Measurements from ENCODE around the gene MYL1.

MYL1 gene

GRCh38 chr2:210315015-210315788 lies at the start of gene MYL1:
TSS of gene MYL1 (minus strand) at chr2:210315174. CDS start at chr2:210315042, 132 bp downstream.
- DNase-seq = no peak

- DNase-seq = no peak
These were observed 48.9 kb upstream of the MYL1 start for GRCh38 chr2:210363876-210364275.

GRCh38 chr2:210363261-210363660 lies 48.3 kb upstream of the MYL1 start:
- DNase-seq = no peak

DNA sequence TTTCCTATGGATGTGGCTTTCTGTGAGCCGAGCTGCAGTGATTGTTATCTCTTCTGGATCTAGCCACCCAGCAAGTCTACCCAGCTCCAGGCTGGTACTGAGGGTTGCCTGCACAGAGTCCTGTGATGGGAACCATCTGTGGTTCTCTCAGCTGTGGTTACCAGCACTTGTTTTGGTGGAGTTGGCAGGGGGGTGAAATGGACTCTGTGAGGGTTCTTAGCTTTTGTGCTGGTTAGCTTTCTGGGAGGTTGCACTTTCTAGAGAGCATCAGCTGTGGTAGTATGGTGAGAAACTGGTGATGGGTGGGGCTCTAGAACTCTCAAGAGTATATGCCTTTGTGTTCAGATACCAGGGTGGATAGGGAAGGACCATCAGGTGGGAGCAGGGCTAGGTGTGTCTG lies 45.4 kb upstream of the MYL1 start:
- no peak for DNase-seq

- DNase-seq = no peak
These were observed 42.0 kb upstream of the MYL1 start for GRCh38 chr2:210356944-210357343.

DNA sequence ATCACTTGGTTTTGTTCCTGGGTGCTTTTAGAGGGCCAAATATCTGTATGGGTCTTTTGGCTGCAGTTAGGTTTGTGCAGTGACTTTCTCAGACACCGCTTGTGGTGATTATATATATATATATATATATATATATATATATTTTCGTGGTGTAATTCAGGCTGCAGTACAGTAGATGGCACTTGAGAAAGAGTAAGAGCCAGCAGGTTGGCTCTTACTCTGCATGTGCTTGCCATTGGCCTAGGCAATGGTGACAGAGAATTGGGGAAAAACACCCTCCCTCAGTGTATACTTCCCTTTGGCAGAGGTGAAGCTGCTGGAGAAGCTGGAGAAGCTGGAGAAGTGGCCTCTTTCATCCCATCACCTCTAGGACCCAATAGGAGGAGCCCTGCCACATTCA lies 22.2 kb upstream of the MYL1 start:
- no peak for DNase-seq

DNA sequence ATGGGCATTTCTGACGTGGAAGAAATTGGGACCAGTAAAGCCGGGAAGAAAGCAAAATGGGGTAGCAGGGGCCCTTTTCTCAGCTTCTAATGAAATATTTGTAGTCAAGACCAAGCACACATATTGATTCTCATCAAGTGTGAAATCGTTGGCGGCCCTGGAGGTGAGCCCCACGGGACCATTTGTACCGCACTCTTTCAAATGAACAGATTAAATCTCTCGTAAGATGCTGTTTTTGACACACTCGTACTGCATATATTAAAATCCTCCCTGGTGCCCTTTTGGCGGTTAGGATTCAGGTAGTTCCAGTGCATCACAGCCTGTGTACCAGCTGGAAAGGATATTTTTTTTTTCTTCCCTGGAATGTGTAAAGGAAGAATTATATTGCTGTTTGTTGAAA lies 9.9 kb upstream of the MYL1 start:
- no peak for DNase-seq

DNA sequence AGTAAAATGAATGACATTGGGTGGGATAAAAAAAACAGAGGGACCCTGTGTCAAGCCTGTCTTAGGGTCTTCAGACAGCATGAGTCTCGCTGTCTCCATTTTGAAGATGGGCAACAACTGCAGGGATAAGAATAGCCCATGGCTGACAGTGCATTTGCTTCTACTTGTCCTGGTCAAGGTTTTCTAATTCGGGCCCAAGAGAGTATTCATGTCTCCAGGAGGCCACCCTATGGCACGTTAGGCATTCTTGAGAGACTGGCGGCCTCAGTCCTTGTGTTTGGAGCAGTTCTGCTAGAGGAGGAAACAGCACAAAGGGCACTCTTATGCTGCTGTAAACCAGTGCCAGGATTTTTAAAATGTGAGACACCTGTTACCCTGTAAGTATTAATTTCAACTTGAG lies 9.5 kb upstream of the MYL1 start:
- DNase-seq = no peak

DNA sequence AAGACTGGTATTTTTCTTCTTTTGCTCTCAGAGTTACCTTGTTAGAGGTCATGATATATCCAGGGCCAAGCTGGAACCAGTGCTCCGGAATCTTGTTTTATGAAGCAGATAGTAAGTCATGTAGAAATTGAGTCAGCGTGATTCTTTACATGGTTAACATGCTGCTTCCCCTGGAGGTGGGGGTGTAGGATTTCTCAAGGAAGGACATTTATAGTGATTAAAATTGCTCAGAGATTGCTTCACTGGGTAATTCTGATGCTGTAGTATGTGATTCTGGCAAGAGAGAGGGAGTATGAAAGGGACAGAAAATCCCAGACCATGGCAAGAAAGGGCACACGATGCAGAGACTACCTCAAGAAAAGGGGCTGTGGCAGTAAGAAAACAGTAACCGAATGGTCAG lies 8.0 kb upstream of the MYL1 start:
- no peak for DNase-seq

GRCh38 chr2:210318891-210319290 lies 3.9 kb upstream of the MYL1 start:
- DNase-seq = no peak

- no peak for DNase-seq
These were observed 3.5 kb upstream of the MYL1 start for GRCh38 chr2:210318486-210318885.

GRCh38 chr2:210310550-210310949 lies 4.4 kb downstream of the MYL1 start:
- no peak for DNase-seq

GRCh38 chr2:210309548-210310233 lies 5.3 kb downstream of the MYL1 start:
- no peak for DNase-seq

DNA sequence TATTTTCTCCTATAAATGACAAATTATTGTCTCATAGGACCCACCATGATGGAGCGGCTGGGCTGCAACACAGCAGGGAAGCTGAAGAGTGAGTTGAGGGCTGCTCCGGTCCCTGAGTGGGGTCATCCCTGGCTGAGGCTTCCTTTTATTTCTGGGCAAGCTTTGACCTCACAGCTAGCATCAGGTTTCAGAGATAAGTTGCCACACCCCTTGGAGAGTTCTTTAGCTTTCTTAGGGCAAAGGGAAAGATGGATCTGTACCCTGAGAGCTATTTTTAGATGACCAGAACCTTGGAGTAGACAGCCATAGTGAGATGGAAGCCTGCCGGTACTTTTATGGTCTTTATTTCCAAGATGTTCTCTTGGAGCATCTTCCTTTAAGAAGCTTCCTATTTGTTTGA lies 11.5 kb downstream of the MYL1 start:
- no peak for DNase-seq

DNA sequence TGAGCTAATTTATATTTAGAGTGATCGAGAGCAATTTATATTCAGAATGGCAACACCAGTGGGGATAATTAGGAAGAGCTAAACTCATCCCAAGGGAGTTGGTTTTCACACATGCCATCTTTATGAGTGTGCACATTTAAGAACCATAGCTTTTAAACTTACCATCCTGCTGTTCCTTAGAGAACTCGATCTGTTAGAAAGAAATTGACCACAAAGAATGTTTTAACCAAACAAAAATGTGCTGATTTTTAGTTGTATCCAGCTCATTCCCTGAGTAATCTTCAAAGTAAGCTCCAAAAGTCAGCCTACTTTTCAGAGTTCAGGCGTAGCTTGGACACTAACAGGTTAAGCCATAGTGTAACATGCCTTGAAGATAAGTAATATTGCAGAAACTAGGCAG lies 12.6 kb downstream of the MYL1 start:
- DNase-seq = no peak

DNA sequence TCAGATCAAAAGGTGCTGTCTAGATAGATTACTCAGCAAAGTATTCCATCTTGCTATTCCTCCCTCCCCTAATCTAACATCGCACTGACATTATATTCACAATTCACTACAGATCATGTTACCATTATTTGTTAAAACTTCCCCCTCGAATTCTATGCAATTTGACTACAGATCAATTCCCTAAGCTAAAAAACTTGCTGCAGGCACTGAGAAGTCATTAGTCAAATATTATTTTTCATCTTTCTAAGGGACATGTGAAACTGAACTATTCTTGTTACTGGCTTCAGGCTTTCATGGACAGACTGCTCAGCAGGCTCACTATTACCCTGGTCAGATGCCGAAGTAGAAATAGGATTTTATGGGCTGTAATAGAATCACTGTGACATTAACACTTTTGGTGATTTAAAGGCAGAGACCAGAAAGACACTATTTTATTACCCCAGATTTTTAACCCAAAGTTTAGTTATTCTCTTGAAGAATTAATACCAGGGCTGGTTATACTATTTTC lies 15.1 kb downstream of the MYL1 start:
- no peak for DNase-seq

- DNase-seq = no peak
These were observed 26.6 kb downstream of the MYL1 start for GRCh38 chr2:210288408-210288807.

DNA sequence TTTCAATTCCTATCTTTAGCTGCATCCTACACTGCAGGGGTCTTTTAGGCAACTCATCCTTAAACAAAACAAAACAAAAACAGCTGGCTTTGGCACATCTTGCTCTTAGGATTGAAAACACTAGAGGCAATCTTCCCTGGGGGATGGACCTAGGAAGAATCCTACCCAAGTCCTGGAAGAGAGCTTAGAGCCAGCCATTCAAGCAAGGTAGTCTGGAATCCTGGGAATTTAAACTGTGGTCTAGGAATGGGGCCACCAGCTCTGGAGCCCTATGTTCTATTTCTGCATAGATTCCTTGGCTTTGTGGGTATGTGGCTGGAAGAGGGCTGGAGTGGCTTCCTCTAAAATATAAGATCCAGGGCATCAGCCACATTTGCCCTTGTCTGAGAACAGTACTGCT lies 27.7 kb downstream of the MYL1 start:
- no peak for DNase-seq

DNA sequence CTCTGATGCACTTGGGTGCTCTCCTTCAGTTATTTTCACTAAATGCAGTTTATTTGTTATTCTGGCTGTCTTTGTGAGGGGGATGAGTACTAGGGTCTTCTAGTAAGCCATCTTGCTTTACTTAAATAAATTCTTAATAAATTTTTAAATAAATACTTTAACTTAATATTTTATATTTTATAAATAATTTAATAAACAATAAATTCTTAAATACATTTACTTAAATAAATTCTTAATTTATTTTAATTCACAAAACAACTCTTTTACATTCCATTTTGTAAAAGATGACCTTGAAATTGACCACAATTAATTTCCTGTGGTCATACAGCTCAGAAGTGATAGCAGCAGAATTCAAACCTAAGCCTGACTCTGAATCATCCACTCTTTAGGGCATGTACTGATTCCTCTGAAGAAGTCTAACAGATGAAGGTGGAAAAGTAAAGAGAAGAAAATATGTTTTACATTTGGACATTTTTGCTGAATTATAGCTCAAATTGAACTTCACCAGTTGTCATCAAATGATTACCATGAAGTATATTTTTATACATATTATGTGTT lies 28.8 kb downstream of the MYL1 start:
- DNase-seq = no peak

DNA sequence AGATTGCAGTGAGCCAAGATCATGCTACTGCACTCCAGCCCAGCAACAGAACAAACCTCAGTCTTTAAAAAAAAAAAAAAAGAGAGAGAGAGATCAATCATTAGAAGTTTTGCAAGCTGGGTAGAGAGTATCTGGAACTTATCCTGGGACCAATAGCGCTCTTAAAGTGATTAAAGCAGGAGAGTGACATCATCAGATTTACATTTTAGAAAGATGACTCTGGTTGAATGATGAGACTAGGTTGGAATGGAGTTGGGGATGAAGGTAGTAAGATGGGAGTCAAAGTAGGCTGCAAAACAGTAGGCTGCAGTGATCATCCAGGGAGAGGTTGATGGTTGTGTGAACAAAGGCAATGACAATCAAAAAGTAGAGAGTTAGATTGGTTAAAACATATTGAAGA lies 37.8 kb downstream of the MYL1 start:
- no peak for DNase-seq

GRCh38 chr2:210271300-210271699 lies 43.7 kb downstream of the MYL1 start:
- no peak for DNase-seq

- DNase-seq = no peak
These were observed 45.8 kb downstream of the MYL1 start for GRCh38 chr2:210269148-210269547.

DNA sequence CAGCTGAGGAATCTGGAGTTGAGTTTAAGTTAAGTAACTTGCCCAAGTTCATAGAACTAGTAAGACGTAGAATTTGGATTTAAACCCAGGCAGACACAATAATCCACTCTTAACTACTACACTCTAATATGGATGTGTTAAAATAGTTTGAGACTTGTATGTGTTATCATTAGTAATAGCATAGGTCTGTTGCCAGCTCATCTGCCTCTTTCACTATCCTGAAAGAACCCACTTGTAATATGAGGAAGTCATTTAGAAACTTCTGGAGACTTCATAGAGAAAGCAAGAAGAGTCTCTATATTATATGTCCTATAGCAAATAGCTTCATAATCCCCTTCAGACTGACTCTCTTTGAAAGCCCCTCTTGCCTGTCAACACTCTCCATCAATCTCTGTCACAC lies 46.7 kb downstream of the MYL1 start:
- no peak for DNase-seq

DNA sequence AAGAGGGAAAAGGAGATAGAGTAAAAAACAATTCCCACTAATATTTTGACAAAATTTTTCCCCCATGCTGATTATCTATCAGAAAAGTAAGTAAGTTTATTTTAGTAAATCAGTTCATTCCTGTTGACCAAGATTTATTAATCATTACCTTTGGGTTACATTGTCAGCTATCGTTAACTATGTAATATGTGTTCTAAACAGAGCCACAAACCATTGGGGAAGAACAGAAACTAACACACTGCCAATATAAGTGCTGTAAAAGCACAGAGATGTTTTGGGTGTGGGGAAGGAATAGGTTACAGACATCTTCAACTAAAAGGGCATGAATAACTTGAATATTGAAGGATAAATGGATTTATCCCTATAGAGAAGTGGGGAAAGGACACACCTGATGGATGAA lies 47.3 kb downstream of the MYL1 start:
- DNase-seq = no peak
